Fibroblast of gingiva (primary cell): ENCODE measurements around the gene C17orf114.
A peak's percentile ranks its signal among the peaks of the same experiment; 100 is the strongest.

Experiments
- DNase-seq: peaks from one replicate; pipeline ENCODE4 v3.0.0-alpha.2; 2011; ENCODE audit warnings: low read depth

C17orf114 gene

DNA sequence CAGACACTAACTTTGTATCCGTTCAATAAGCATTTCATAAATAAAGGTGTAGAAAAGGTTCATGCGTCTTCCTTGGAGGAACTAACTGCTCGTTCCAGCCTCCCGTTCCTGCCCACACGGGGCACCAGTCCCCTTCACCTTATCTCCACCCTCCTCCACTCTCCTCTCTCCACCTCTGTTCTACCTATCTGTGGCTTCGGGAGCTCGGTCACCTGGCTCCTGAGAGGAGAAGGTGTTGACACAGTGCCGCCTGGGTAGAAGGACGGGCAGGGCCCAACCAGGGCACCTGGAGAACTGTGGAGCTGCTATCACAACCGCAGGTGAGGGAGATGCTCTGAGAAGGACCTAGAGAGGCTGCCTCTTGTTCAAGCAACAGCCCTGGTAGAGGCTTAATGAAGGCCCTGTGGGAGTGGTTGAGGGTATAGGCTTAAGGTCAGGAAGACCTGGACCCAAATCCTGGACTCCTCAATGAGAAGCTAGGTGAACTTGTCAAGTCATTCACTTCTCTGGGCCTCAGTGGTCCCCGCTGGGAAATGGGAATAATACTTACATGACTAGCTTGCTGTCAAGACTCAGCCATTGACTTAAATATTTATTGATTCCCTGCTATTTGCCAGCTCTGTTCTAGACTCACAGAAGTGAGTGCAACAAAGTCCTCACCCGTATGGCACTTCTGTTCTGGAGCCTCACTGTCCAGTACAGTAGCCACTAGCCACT lies 21.4 kb upstream of the C17orf114 start:
- DNase-seq: no peak

DNA sequence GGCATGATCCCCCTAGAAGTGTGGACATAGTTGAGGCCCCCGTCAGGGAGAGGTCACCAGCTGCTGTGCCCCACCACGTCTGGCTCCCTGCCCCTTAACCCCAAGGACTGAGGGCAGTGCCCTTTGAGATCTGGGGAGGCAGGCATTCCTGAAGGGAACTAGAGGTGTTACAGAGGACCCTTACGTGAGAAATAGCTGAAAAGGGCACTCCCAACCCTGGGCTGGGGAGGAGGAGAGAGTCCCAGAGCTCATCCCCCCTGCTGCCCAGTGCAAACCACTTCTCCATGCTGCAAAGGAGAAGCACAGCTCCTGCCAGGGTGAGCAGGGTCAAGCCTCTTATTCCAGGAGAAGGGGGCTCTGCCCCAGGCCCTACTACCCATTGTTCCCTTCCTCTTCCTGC lies 20.7 kb upstream of the C17orf114 start:
- no peak for DNase-seq

DNA sequence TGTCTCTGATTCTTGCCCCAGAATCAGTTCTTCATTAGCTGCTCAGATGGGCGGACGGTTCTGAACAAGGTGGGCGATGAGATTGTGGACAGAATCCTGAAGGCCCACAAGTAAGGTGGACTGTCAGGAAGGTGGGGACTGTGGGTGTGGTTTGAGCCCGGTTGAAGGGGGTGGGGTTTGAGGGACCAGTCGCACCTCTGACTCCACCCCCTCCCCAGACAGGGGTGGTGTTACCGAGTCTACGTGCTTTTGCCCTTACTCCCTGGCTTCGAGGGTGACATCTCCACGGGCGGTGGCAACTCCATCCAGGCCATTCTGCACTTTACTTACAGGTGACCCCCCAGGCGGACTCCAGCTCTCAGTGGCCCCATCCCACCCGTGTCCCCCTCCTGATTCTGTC lies 16.1 kb upstream of the C17orf114 start:
- DNase-seq: no peak

DNA sequence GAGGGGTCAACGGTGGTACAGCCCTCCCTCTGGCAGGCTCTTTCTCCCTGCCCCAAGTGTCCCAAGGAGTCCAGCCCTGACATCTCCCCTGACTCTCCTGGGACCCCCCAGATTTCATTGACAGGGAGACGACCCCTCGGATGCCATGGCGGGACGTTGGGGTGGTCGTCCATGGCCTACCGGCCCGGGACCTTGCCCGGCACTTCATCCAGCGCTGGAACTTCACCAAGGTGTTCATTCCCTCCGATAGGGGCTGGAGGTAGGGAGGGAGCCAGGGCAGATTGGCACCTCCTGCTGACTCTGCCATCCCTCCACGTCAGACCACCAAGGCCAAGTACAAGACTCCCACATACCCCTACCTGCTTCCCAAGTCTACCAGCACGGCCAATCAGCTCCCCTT lies 14.7 kb upstream of the C17orf114 start:
- no peak for DNase-seq

DNA sequence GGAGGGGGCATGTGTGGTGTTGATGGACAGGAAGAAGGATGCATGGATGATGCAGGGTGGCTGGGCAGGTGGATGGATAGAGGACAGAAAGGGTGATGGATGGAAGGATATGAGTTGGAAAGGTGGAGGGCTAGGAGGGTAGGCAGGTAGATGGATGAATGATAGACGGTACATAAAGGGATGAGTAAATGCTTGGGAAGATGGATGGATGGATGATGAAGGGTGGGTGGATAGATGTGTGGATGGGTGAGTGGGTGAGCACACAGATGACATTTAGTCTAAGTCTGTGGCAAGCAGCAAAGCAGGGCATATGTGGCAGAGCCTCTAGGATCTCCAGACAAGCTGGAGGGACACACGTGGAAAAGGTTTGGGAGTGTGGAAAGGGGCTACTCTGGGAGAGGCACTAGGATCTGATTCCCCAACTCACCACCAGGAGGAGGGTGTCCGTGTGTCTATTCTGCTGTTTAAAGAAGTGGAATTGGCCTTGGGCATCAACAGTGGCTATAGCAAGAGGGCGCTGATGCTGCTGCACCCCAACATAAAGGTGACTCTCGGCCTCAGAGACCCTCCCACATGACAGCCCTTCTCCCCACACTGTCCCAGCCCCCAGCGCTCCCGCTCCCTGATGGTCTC lies 13.0 kb upstream of the C17orf114 start:
- DNase-seq: no peak

DNA sequence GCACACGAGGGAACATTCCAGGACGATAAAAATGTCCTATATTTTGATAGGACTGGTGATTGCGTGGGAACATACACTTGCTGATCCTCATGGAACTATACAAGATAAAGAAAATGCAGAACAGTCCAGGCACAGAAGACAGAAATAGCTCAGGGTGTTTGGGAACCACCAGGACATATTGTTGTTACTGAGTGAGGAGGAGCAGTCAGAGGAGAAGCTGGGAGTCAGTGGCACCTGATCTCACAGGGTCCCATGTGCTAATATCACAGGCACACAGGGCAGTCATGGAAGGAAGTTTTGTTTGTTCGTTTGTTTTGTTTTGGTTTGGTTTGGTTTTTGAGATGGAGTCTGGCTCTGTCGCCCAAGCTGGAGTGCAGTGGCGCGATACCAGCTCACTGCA lies 10.6 kb upstream of the C17orf114 start:
- DNase-seq: no peak

DNA sequence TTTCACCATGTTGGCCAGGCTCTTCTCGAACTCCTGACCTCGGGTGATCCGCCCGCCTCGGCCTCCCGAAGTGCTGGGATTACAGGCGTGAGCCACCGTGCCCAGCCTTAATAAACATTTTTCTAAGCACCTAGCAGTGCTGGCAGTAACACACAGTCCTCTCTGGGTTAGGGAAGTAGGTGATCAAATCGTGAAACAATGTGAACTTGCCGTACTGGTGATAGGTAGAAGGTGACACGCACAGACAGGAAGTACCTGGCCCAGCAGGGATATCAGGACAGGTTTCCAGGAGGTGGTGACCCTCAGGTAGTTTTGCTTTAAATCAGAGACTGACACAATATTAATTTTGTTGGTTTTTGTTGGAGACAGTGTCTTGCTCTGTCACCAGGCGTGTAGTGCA lies 9.3 kb upstream of the C17orf114 start:
- DNase-seq: no peak

DNA sequence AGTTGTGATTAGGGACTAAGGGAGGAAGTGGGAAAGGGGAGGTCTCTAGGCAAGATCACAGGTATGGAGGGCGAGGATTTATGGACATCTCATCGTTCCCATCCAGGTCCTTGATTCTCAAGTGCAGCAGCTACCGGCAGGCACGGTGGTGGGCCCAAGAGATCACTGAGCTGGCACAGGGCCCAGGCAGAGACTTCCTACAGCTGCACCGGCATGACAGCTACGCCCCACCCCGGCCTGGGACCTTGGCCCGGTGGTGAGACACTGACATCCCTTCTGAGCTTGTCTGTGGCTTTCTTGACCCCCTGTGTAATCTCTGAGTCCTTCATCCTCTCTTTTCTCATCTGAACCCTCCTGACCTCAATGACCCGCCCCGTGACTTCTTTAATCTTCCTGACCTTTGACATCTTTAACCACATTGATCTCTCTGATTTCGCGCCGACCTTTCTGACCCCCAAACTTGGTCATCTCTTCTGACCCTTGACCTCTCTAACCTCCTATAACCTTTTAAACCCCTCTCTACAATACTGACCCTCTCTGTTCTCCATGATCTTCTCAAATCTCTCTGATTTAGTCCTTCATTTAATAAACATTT lies 8.7 kb upstream of the C17orf114 start:
- DNase-seq: no peak

DNA sequence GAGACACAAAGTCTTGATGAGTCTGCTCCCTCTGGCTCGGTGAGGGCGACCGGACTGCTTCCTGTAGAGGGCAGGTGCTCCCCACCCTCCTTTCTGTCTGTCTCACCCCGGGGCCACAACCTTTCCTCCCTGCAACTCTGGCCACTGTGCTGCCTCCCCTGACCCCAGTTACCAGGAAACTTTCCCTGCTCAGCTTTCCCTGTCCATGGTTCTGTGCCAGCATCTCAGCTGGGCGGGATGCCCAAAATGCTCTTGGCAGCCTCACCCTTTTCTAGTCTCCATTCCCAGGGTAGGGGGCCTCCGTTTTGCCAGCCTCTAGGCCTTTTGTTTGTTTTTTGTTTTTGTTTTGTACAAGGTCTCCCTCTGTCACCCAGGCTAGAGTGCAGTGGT lies 6.2 kb upstream of the C17orf114 start:
- DNase-seq: peak; percentile 21

DNA sequence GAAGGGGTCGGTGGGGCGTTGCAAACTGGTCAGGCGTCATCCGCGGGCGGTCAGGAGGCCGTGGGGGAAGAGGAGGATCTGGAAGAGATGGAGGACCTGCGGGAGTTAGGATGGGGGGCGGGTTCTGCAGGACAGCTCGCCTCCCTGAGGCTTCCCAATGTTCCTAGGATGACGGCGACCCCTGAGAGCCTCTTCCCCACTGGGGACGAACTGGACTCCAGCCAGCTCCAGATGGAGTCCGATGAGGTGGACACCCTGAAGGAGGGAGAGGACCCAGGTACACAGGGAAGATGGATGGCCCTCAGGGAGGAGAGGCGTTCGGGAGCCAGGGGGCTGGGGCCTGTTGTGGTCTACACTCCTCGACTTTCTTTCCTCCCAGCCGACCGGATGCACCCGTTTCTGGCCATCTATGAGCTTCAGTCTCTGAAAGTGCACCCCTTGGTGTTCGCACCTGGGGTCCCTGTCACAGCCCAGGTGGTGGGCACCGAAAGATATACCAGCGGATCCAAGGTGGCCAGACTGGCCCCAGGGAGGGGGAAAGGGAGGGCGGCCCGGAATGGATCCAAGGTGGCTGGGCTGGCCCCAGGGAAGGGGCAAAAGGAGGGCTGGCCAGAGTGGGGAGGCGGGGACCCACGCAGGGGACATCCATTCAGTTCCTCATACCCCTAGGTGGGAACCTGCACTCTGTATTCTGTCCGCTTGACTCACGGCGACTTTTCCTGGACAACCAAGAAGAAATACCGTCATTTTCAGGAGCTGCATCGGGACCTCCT lies 5.7 kb upstream of the C17orf114 start:
- no peak for DNase-seq

DNA sequence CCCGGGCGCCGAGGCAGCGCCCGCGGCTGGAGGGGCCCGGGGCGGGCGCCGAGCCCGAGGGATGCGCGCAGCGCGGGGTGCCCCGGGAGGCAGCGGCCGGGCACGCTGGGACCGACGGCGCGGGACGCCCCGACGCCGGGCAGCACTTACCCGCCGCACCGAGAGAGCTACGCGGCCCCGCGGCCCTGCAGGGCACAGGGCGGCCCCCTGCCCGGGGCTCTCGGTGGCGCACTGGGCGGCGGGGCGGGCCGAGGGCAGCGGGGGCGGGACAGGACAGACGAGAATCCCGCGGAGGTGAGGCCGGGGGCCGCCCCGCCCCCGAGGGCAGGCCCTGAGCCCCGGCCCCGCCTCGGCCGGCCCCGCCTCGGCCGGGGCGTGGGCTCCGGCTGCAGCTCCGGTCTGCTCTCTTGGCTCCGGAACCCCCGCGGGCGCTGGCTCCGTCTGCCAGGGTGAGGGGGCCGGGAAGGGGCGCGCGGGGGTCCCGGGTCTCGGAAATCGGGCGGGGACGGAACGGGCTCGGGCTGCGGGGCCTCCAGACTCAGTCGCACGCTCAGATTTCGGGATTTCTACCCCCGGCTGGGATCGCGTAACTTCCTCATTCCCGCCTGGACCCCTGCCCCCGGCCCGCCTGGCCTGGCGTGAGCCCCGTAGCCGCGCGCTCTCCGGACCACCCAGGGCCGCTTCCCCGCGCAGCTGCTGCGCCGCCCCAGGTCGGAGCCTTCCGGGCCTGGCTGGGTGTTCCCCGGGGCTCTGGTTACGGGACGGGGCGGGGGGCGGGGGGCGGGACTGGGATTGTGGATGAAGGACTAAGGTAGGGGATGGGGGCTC lies 4.9 kb upstream of the C17orf114 start, which contains the start of gene PLD2:
Gene PLD2, plus strand, starts transcription at position 376 of the 828 bp plus-strand sequence. CDS start 621 bp downstream, outside the sequence.
- peak; percentile 73 for DNase-seq

DNA sequence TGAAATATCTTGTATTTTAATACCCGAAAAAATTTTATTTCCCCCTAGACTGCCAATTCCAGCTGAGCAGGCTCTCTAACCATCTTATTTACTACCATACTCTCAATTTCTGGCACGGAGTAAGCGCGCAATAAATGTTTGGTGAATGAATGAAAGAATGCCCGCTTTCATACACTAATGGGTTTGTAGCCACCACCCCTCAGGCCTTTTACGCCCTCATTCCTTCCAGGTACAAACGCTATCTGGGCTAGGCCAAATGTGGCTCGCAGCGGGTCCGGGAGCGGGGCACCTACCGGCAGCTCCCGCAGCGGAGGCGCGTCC lies 4.3 kb upstream of the C17orf114 start:
- DNase-seq: no peak

DNA sequence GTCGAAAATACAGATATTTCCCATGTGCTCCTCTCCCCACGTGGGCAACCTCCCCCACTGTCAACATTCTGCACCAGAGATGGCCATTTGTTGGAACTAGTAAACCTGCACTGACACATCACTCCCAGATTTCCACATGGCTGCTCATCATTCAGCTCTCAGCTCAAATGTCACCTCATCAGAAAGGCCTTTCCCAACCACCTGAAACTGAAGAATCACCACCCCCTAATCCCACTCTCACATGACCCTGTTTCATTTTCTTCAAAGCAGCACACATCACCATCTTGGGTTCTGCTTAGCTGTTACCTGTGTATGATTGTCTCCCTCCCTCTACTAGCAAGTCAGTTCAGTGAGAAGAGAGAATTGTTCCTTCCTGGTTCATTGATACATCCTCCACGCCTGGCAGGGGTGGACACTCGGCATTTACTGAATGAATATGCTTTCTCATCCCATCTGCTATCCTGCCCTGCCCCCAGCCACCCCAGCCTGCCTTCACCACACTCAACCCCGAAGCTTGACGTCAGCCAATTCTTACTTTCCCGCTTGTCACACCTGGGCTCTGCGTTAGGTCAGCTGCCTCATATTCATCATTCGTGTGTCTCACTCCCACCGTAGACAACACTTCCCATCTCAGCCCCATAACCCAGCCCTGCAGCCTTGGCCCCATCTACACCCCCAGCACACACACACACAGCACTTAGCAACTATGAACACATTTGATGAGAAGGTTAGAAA lies 1.5 kb downstream of the C17orf114 start:
- no peak for DNase-seq

DNA sequence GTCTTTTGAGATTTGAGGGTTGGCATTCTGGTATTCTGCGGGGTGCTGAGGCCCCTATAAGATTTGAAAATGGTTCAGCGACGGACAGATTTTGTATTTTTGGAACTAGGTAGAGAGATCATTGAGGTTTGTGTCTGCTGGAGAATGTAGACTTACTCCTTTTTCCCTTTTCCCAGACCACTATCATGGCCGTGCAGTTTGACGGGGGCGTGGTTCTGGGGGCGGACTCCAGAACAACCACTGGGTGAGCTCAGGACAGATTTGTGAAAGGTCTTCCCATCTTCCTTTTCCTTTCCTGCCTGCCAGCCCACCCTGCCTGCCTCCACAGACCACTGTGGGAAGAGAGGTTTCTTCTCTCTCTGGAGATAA lies 5.6 kb downstream of the C17orf114 start:
- no peak for DNase-seq

DNA sequence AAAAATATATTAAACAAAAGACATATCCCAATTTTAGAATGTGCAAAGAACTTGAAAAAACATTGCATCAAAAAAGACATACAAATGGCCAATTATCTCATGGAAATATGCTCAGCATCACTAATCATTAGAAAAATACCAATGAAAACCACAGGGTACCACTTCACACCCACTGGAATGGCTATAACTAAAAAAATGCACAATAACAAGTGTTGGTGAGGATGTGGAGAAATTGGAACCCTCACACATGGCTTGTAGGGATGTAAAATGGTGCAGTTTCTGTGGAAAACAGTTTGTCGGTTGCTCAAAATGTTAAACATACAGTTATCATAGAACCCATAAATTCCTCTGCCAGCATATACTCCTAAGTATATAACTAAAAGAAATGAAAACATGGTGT lies 7.0 kb downstream of the C17orf114 start:
- no peak for DNase-seq

DNA sequence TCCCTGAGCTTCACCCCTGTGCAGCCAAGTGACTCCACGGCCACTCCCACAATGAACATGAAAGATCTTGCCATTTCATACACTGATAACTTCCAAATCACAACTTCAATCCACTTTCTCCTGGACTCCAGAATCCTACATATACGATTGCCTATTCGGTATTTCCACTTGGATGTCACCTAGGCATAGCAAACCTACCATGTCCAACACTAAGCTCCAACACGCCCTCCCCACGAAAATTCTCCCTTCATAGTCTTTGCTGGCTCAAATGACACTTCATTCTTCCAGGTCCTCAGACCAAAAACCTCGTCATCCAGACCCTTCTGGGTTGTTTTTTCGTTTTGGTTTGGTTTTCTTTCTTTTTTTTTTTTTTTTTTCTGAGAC lies 11.4 kb downstream of the C17orf114 start:
- DNase-seq: no peak

DNA sequence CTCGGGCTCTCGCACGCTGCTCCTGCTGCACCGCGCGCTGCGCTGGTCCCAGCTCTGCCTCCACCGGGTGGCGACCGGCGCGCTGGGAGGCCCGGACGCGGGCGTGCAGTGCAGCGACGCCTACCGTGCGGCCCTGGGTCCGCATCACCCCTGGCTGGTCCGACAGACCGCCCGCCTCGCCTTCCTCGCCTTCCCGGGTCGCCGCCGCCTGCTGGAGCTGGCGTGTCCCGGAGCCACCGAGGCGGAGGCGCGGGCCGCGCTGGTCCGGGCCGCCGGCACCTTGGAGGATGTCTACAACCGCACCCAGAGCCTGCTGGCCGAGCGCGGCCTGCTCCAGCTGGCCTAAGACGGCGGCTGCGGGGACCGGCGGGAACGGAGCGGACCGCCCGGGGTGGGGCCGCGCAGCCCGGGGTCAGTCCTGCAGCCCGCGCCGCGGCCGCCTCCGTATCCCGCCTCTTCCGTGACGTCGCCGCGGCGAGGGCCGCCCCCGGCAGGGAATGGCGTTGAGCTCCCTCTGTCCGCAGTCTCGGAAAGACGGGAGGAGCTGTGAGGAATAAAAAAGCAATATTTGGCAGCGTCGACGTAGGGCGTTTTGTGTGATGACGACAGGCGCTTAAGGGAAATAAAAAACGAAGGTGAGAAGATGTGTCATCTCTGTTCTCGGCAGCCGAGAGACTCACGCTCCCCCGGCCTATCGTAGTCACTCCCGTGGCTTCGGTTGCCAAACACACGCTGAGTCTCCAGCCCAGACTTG lies 12.0 kb downstream of the C17orf114 start:
- peak; percentile 83 for DNase-seq

DNA sequence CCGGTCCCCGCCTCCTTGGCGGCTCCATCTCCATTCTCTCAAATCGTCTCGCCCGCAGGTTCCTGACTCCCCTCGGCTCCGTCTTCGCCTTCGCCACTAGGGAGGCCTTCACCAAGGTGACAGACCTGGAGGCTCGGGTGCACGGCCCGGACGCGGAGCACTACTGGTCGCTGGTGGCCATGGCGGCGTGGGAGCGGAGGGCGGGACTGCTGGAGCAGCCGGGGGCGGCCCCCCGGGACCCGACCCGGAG lies 12.5 kb downstream of the C17orf114 start:
- no peak for DNase-seq

DNA sequence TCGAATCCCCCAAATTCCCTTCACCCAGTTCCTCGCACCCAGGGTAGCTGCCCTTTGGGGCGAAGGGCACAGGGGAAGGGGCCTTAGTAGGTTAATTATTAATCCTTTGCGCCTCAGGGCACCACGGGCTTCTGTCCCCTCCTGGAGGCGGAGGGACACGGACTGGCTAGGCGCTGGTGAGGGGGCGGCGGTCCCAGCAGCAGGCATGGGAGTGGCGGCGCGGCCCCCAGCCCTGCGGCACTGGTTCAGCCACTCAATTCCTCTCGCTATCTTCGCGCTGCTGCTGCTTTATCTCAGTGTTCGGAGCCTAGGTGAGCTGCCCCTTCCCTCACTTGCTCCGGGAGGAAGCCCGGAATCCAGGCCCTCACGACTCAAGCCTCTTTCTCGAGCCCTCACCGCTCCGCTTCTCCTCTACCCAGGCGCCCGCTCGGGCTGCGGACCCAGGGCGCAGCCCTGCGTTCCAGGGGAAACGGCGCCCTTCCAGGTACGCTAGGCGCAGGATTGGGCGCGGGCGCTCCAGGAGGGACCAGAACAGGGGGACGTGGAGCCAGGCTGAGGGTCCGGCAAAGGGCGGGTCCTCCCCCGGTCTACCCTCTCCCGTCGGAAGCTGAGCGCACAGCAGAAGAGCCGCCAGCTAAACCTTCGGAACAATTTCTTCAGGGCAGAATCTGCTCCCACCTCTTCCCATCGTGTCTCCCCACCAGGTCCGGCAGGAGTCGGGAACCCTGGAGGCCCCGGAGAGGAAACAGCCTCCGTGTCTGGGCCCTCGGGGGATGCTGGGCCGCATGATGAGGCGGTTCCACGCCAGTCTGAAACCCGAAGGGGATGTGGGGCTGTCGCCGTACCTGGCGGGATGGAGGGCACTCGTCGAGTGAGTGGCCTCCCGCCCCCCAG lies 13.1 kb downstream of the C17orf114 start, which contains the start of gene GLTPD2:
Gene GLTPD2, plus strand, starts transcription at position 158 of the 894 bp plus-strand sequence. Its CDS starts 48 bp downstream, at position 206.
- DNase-seq: no peak
